Amygdala (tissue), 56 donors: ENCODE measurements around the gene WDR55.
"Not testable (repeated sequence)": the region's sequence is repeated elsewhere in the genome, so short reads cannot be mapped to it uniquely, and the experiment has no call there.

Experiments used
- DNase-seq, 56 donors: peaks; one replicate each; lab custom pipeline; 2025; lab: John Stamatoyannopoulos, UW

The WDR55 gene, protein sequence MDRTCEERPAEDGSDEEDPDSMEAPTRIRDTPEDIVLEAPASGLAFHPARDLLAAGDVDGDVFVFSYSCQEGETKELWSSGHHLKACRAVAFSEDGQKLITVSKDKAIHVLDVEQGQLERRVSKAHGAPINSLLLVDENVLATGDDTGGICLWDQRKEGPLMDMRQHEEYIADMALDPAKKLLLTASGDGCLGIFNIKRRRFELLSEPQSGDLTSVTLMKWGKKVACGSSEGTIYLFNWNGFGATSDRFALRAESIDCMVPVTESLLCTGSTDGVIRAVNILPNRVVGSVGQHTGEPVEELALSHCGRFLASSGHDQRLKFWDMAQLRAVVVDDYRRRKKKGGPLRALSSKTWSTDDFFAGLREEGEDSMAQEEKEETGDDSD

DNA sequence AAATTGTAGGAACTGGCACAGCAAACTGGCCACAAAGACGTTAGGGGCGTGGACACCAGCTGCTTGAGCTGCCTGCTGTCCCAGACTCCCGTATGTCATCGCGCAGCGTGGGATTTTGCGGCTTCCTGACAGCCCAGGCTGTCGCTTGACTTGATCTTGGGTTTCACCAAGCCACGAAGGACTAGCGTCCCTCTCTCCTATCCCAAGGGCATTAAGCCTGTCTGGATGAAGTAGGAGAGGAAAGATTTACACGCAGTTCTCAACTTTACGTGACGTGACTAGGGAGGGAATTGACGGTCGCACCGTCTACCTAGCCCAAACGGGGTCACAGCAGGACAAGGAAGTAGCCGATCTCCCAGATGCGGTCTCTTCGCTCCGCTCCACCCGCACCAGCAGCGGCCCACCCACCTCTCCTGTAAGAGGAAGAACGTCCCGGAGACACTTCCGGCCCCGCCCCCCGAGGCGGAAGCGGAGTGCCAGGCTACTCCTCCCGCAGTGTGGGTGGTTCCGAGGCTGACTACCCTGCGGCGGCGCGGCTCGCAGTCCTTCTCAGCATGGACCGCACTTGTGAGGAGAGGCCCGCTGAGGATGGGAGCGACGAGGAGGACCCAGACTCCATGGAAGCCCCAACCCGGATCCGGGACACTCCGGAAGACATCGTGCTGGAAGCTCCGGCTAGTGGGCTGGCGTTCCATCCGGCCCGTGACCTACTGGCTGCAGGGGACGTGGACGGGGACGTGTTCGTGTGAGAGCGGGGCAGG, at the start of gene WDR55:
TSS of gene WDR55 (plus strand) at position 546 of the 761 bp plus-strand sequence. CDS start at position 555, 9 bp downstream.
- DNase-seq, result peak; percentile 64 to 97 (median 91)

DNA sequence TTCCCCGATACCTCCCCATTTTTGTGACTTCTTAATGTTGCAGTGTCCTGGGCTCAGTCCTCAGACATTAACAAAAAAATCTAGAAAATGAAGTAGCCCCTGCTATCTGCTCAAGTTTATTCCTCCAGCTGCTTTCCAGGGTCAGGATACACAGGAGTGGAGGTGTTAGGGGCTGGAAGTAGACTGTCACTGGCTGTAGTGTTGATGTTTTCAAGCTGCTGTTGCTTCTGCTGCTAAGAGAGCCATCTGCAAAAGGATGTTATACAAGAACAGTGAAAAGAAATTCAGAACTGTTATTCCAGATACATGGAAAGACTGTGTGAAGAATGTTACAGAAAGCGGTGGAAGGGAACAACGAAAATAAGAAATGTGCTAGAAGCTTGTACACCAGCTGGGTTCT, 42.4 kb upstream of the WDR55 start:
- DNase-seq, result no peak

DNA sequence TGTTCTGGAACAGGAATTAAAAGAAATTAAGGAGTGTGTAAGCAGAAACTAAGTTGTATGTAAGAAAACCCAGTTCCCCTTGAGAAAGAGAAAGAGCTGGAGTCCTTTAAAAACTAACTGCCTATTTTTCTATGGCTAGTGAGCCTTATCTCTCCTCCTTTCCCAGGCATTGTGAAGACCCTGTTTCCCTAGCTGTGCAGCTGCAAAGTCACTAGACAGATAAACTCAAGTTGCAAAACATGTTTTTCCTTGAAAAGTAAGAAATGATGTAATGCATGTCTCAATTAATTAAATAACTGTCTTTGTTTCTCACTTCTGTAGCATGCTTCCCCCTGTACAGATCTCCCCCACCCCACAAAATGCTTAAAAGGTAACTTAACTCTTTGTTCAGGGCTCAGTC, 41.6 kb upstream of the WDR55 start:
- DNase-seq, result not testable (repeated sequence)

DNA sequence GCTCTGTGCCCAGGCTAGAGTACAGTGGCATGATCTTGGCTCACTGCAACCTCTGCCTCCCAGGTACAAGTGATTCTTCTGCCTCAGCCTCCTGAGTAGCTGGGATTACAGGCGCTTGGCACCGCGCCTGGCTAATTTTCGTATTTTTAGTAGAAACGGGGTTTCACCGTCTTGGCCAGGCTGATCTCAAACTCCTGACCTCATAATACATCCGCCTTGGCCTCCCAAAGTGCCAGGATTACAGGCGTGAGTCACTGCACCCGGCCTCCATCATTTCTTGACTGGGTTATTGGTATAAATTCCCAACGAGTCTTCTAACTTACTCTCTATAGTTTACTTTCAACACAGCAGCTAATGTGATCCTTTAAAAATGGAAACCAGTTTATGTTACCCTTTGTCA, 39.8 kb upstream of the WDR55 start:
- not testable (repeated sequence) for DNase-seq

DNA sequence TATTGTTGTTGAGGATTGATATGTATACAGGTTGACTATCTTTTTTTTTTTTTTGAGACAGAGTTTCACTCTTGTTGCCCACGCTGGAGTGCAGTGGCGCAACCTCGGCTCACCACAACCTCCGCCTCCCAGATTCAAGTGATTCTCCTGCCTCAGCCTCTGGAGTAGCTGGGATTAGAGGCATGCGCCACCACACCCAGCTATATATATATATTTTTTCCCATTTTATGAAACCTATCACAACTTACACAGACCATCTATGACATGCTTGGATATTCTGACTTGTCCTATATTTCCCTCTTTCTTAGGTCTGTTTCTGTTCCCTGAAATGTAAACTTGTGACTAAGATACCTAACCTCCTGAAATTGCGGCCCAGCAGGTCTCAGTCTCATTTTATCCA, 36.7 kb upstream of the WDR55 start:
- DNase-seq, result no peak

DNA sequence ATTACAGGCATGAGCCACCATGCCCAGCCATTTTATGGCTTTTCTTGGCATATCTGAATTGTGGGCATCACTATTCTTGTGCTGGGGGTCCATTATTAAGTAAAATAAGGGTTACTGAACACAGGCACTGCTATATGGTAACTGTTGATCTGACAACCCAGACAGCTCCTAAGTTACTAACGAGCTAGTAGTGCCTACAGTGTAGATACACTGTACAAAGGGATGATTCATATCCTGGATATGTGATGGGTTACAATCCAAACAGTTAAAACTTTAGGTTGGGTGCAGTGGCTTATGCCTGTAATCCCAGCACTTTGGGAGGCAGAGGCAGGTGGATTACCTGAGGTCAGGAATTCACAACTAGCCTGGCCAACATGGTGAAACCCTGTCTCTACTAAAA, 36.0 kb upstream of the WDR55 start:
- DNase-seq, result no peak

DNA sequence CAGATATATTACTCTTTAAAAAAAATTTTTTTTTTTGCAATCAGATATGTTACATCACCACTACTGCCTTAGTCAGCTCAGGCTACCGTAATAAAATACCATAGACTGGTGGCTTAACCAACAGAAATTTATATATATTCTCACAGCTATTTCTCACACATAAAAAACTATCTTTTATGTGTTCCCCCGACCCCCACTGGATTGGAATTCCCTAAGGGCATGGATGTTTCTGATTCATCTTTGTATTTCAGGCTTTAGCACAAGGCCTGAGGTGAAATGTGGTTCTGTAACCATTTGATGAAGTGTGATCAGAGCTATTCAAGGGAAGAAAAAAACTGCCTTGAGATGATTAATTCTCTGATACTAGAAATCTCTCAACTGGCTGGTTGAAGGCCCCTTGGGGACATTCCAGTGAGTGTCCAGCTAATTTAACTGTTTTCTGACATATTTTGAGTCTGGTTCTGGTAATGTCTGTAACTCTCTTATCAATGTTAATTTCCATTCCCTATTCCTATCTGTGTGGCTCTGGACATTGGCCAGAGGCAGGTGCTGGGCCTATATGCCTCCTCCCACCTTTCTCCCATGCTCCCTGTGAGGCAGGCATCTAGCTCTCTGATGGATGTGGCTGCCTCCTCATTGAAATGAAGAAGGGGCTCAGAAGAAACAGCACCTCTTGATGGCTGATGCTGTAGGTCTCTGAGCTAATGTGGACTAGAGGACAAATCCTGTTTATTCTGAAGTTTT, 34.2 kb upstream of the WDR55 start:
- DNase-seq, result no peak

DNA sequence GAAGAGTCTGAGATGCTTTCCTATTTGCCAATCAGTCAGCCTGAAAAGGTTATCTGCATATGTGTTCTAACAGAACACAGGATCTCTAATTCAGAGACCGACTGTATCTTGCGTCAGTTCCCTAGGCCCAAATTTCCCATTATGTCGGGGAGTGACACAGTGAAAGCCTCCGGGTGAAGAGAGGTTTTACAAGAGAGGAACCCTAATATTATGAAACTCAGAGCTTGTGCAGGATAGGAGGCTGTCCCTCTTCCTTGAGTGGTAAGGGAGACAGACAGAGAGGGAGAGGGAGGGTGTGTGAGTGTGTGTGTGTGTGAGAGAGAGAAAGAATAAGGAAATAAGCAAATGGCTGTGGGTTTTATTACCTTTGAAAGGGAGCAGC, 33.7 kb upstream of the WDR55 start:
- peak in 1 of 56 donors; percentile 3 for DNase-seq

DNA sequence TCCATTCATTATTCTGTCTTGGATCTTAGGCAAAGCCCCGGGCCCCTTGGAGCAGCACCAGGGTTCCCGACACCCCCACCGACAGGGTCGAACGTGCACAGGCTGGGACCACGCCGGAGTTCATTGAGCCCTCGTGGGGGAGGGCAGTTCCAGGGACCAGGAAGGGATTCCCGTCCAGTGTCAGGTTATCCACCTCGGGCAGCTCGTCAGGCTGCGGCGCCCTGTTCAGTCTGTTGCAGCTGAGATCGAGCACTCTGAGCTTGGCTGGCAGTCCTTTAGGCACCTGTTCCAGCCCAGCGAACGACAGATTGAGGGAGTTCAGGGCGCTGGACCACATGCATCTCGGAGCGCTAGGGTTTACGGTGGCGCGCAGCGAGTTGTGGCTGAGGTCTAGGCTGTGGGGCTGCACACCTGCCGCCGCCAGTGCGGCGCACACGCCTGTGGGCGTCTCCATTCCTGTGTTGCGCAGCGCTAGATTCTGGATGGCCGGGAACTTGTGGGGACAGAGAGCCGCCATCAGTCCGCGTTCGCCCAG, 32.8 kb upstream of the WDR55 start:
- DNase-seq, result no peak

DNA sequence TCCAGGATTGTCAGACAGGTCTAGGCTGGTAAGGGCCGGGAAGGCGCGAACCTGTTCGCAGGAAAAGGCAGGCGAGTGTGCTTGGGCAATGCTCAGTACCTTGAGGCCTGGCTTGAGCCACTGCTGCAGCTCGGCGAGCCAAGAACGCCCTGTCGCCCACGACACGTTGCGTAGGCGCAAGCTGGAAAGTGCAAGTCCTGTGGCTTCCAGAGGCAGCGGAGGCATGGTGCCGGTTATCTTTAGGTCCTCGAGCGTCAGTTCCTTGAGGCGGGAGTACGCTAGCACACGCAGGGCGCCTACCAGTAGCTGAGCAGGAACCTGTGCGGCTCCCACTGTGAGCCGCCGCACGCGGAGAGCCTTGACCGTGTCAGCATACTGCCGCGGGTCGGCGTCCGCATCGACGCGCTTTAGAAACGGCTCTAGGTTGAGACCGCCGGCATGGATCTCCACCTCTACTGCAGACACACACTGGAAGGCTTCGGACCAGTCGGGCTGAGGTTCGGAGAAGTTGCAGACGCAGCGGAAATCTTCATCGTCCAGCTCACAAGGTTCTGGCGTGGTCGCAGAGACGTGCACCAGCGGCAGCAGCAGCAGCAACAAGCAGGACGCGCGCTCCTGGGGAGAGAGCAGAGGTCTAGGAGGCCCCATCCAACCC, 32.2 kb upstream of the WDR55 start:
- peak in 17 of 56 donors; percentile 17 to 59 (median 38) for DNase-seq

DNA sequence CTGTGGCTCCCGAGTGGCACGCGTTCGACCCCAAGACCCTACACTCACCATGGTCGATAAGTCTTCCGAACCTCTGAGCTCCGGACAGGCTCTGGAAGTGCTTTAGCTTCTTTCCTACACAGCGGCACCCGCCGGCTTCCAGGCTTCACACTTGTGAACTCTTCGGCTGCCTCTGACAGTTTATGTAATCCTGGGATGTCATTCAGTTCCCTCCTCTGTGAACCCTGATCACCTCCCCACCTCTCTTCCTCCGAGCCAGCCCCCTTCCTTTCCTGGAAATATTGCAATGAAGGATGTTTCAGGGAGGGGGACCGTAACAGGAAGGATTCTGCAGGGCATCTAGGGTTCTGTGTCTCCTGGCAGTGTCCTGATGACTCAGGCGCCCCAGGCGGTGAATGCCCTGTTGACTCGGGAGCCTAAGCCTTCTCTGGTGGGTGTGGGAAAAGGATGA, 31.7 kb upstream of the WDR55 start, which contains the start of gene CD14:
TSS of gene CD14 (minus strand) at position 155 of the 451 bp plus-strand sequence. CDS start at position 51, 104 bp downstream.
- DNase-seq, result peak in 10 of 56 donors; percentile 10 to 53 (median 36)

DNA sequence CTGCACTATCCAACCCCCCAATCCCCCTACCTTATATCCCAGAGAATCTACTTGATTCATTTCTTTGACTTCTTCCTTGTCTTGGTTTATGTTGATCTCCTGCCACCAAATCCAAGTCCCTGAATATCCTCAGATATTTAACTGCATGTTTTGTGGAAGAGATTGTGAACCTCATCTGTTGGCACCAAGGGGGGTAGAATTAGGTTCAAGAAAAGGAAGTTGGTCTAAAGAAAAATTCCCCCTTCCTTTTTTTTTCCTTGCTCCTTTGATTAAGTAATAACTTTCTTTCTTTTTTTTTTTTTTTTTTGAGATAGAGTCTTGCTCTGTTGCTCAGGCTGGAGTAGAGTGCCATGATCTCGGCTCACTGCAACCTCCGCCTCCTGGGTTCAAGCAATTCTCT, 31.2 kb upstream of the WDR55 start:
- DNase-seq, result no peak

DNA sequence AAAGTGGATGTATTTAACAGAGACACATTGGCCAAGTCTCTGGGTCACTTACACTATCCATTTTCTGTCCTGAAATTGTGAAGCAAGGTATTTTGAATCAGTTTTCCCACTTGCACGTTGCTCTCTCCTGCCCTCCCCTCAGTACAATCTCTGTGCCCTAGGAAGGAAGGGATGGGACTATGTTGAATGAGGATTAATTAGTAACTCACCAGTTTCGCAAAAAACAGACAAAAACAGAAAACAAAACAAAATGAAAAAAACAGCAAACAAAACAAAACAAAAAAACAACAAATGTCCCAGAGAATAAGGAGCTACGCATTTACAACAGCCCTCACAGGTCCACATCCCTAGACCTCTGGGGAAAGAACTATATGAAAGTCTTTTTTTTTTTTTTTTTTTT, 30.6 kb upstream of the WDR55 start:
- DNase-seq, result no peak

DNA sequence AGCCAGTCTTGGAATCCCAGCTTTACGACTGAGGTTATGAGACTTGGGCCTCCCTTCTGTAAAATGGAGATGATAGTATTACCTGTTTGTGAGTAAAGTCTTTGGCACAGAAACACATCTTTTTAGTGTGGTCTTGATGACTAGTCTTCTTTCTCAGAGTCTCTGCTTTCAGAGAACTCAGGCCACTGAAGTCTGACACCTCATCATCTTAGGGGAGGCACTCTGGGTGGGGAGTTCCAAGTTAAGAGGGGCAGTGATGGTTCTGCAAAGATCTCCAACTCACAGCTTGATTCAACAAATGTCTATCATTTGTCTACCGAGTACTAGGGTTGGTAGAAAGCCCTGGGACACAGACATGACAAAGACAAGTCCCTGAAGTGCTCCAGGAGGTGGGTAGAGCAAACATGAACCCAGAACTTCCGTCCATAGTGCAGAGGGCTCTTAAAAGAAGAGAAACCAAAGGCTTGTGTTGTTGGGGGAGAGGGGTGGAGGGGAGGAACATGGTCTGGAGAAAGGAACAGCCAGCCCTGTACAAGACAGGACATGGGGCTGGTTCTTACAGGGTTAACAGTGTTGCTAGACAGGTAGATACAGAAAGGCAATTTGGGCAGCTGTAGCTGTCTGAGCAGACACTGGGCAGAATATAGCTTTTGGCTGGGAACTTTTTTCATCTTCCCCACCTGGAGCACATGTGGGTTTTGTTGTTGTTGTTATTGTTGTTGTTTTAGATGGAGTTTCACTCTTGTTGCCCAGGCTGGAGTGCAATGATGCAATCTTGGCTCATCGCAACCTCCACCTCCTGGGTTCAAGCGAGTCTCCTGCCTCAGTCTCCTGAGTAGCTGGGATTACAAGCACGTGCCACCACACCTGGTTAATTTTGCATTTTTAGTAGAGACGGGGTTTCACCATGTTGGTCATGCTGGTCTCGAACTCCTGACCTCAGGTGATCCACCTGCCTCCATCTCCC, 29.1 kb upstream of the WDR55 start:
- DNase-seq, result no peak

DNA sequence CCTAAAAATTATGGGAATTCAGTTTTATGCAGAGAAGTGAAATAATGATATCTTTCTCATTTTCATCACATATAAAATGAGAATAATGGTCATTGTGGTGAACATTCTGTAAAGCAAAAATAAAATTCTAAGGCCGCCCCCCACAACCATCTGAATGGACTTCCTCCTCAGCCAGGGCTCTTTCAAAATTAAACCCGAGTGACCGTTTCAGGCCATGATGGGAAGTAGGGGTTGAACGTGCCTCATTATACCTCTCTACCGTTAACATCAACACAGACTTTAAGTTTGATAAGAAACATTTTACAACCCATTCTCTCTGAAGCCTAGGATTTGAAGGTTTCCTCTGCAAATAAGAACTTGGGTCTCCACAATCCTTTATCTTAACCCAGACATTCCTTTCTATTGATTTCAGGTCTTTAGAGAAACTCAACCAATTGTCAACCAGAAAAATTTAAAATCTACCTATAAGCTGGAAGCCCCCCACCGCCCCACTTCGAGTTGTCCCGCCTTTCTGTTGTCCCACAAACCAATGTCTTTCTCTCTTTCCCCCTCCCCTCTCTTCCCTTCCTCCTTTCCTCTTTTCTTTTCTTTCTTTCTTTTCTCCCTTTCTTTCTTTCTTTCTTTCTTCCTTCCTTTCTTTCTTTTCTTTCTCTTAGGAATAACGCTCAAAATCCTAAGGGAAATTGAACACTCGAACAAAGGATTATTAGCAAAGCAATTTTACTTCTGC, 27.2 kb upstream of the WDR55 start:
- DNase-seq, result no peak

DNA sequence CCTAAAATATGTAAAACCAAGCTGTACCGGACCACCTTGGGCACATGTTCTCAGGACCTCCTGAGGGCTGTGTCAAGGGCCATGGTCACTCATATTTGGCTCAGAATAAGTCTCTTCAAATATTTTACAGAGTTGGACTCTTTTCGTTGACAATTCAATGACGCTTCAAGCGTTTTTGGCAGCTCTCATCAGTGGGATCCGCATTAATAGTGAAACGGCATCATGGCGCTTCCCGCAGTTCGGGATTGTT, 25.9 kb upstream of the WDR55 start:
- DNase-seq, result not testable (repeated sequence)

DNA sequence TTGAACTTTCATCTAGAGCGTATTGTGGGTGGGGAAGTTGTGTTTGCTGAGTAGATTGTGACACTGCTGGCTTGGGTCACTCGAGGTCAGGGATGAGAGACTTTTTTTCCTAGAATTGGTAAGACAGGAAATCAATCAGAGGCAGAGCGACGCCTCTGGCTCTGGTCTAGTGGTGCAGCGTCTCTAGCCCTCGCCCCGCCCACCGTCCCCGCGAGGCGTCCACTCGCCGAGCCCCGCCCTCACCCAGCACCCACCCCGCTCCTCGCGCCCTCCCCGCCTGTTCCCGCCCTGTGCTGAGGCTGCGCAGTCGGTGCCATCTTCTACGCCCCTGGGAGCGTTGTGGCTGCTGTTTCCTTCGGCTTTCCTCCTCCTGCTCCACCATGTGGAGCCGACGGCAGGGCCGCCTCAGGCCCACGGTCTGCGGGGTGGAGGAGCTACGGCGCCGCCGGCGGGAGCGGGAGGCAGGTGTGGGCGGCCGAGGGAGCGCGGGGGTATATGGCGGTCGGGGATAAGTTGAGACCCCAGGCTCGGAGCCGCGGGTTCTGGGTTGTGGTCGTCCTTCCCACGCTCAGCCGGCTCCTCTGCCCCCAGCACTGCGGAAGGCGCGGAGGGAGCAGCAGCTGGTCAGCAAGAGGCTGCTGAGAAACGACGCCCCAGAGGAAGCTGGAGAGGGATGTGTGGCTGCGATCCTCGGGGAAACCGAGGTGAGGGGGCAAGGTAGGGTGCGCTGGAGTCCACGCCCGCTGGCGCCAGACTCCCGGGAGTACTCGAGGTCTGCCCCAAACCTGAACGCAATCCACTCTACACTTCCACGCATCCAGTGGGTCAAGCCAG, 25.3 kb upstream of the WDR55 start, which contains the start of gene TMCO6:
TSS of gene TMCO6 (plus strand) at position 304 of the 834 bp plus-strand sequence. CDS start at position 381, 77 bp downstream.
- peak; percentile 48 to 98 (median 93) for DNase-seq
